H1 (cell line): ENCODE measurements around the gene LRRC41. TPM values are rescaled to one million over a fixed set of nuclear protein-coding genes. Genes with fewer than 3 reads are reported as not detected.

Experiments
- CHD1 ChIP-seq: IDR thresholded peaks from 2 replicates; pipeline ENCODE4 v1.6.1; 2012; ENCODE audit warnings: low read depth, low read length, improper control_type of control experiment
- CTBP2 ChIP-seq: IDR thresholded peaks from 2 replicates; pipeline ENCODE4 v1.7.0; 2011; ENCODE audit warnings: borderline replicate concordance, mild to moderate bottlenecking, moderate library complexity, mixed read lengths, low read length; ENCODE audit not compliant: insufficient read depth, insufficient read length
- EP300 ChIP-seq, 2 experiments: IDR thresholded peaks; 1 replicate in 1 of 2; 2 replicates in 1 of 2; pipeline ENCODE4 v1.6.1; 2011 to 2012; ENCODE audit warnings: low read depth in 2 of 2, low read length in 2 of 2, mild to moderate bottlenecking in 2 of 2, borderline replicate concordance in 1 of 2, inconsistent platforms in 1 of 2, moderate library complexity in 1 of 2
- FOSL1 ChIP-seq: IDR thresholded peaks from 2 replicates; pipeline ENCODE4 v1.6.1; 2011; ENCODE audit warnings: mild to moderate bottlenecking, low read depth, low read length, moderate library complexity; ENCODE audit not compliant: insufficient read depth
- GTF2F1 ChIP-seq: IDR thresholded peaks from 2 replicates; pipeline ENCODE4 v1.6.1; 2012; ENCODE audit warnings: low read depth, low read length, improper control_type of control experiment, borderline replicate concordance
- HDAC2 ChIP-seq, 2 experiments: fragments of 300-600 bp in 1 of 2; sonication (generic) in 1 of 2; IDR thresholded peaks; 2 replicates each; pipeline ENCODE4 v1.6.1; 2011 to 2012; ENCODE audit warnings: low read depth in 2 of 2, low read length in 2 of 2, mild to moderate bottlenecking in 2 of 2, moderate library complexity in 2 of 2, borderline replicate concordance in 1 of 2, inconsistent platforms in 1 of 2
- JUN ChIP-seq: IDR thresholded peaks from 2 replicates; pipeline ENCODE4 v1.6.1; 2011; ENCODE audit warnings: low read depth, mild to moderate bottlenecking, improper control_type of control experiment, low read length
- PHF8 ChIP-seq: fragments of 200-600 bp; sonication (generic); conservative IDR thresholded peaks from 2 replicates; pipeline ENCODE4 v1.7.1; 2012; ENCODE audit warnings: low read depth, mild to moderate bottlenecking, inconsistent platforms, low read length, moderate library complexity
- POLR2A ChIP-seq, 2 experiments: IDR thresholded peaks; 1 replicate in 1 of 2; 2 replicates in 1 of 2; pipeline ENCODE4 v1.6.1; 2011; ENCODE audit warnings: low read depth in 2 of 2, low read length in 2 of 2, mild to moderate bottlenecking in 2 of 2; ENCODE audit errors: control extremely low read depth in 1 of 2
- RBBP5 ChIP-seq: IDR thresholded peaks from 2 replicates; pipeline ENCODE4 v1.7.1; 2012; ENCODE audit warnings: low read depth, mild to moderate bottlenecking, inconsistent platforms, low read length, moderate library complexity, borderline replicate concordance
- RFX5 ChIP-seq: IDR thresholded peaks from 2 replicates; pipeline ENCODE4 v1.6.1; 2011; ENCODE audit warnings: low read depth, low read length, improper control_type of control experiment, borderline replicate concordance
- RNF2 ChIP-seq: fragments of 200-900, 300-1000 bp; sonication (generic); IDR thresholded peaks from 2 replicates; pipeline ENCODE4 v1.7.1; 2016; ENCODE audit warnings: borderline replicate concordance, low read depth, mild to moderate bottlenecking, antibody characterized with exemption, low read length; ENCODE audit not compliant: poor library complexity, severe bottlenecking; ENCODE audit errors: missing control alignments
- SRF ChIP-seq: IDR thresholded peaks from 2 replicates; pipeline ENCODE4 v1.6.1; 2011; ENCODE audit warnings: mild to moderate bottlenecking, low read depth, low read length, moderate library complexity
- SUZ12 ChIP-seq: fragments of 200-600 bp; sonication (generic); IDR thresholded peaks from 2 replicates; pipeline ENCODE4 v1.6.1; 2012; ENCODE audit warnings: mild to moderate bottlenecking, inconsistent platforms, low read length, moderate library complexity, mixed read lengths
- TAF1 ChIP-seq: IDR thresholded peaks from 2 replicates; pipeline ENCODE4 v1.6.1; 2011; ENCODE audit warnings: mild to moderate bottlenecking, low read depth, low read length
- TEAD4 ChIP-seq: IDR thresholded peaks from 2 replicates; pipeline ENCODE4 v1.6.1; 2012; ENCODE audit warnings: low read depth, low read length, inconsistent platforms, mixed read lengths
- YY1 ChIP-seq: IDR thresholded peaks from 2 replicates; pipeline ENCODE4 v1.6.1; 2011; ENCODE audit warnings: low read depth, mild to moderate bottlenecking, low read length
- ZNF274 ChIP-seq: IDR thresholded peaks from 2 replicates; pipeline ENCODE4 v1.7.0; 2012; ENCODE audit warnings: low read length, borderline replicate concordance; ENCODE audit errors: extremely low read depth
- polyA plus RNA-seq, 7 experiments: library from polyadenylated mRNA; depleted of rRNA in 3 of 7; stranded (reverse) in 5 of 7; unstranded in 2 of 7; fragments of >200 nt in 5 of 7; fragments of 200-250 nt in 2 of 7; gene quantifications; 1 replicate in 5 of 7; 2 replicates in 1 of 7; 4 replicates in 1 of 7; pipeline versions ENCODE4 v1.2.1 to v1.2.3, GENCODE V29; 2011 to 2013; ENCODE audit warnings: missing spikeins in 2 of 7, mixed read lengths in 2 of 7
- total RNA-seq: library from RNA; stranded (reverse); fragmentation: NEBNext Ultra II Directional; extraction: Animal tissue kit (Norgen Biotek cat#: 25700); gene quantifications from 2 replicates; pipeline ENCODE4 v1.2.1, GENCODE V29; 2021
- TF ChIP-seq, protein P1 (sequence below): IDR thresholded peaks from 2 replicates; pipeline ENCODE4 v1.6.1; 2012; ENCODE audit warnings: low read length, inconsistent platforms
- TF ChIP-seq, protein P2 (sequence below): IDR thresholded peaks from 2 replicates; pipeline ENCODE4 v1.6.1; 2011; ENCODE audit warnings: low read depth, mild to moderate bottlenecking, low read length; ENCODE audit not compliant: insufficient read depth

LRRC41 gene
- total and polyA plus RNA-seq, 2 of the 8 experiments (the other 6 are each of a cell fraction or from before 2014, with no cell fraction given), result 36.8 to 51.2 TPM

DNA sequence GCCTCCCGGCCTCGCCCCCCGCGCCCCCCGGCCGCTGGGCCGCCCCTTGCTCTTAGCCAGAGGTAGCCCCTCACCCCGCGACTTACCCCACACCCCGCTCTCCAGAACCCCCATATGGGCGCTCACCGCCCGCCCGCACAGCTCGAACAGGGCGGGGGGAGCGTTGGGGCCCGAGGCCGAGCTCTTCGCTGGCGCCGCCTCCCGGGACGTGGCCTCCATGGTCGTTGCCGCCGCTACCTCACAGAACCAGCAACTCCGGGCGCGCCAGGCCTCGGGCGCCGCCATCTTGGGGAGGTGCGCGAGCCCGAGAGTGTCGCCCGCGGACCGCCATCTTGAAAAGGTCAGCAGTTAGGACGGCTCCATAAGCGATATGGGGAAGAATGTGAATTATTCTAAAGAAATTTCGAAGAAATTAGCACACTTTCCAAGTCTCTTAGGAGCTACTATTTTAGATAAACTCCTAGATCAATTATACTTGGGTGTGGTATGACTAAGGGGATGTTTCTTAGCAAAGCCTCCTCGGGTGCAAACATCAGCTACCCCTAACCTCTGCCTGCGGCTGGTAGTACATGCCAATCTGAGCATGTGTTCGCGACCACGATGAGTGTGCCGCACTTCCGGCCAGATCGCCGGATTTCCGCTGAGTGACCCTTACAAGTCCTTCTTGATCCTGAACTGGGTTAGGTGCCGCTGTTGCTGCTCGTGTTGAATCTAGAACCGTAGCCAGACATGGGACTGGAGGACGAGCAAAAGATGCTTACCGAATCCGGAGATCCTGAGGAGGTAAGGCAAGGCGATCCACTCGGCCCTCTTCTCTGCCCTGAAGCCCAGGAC is at the start of gene LRRC41, which contains the start of gene UQCRH (continued):
- TF ChIP-seq GTF2F1 (0 out of 2 replicates have a peak, but pooled peaks have one; percentile 26), HDAC2 (IDR thresholded peaks at IDR 0.05; ENCODE audit: borderline replicate concordance in 1 of 2, low read depth in 2 of 2, low read length in 2 of 2) (no peak), FOSL1 (no peak), JUN (no peak), RNF2 (no peak), TEAD4 (no peak), YY1 (peak; percentile 100), CHD1 (peak; percentile 95), POLR2A (IDR thresholded peaks at IDR 0.05; ENCODE audit: control extremely low read depth in 1 of 2, low read depth in 2 of 2, low read length in 2 of 2) (peak; percentile 62 to 94), SUZ12 (no peak), EP300 (IDR thresholded peaks at IDR 0.05; ENCODE audit: borderline replicate concordance in 1 of 2, low read depth in 2 of 2, low read length in 2 of 2) (peak in 1 of 2 experiments; percentile 99; a peak in 2 of 3 replicates), SRF (no peak), PHF8 (peak; percentile 73), RFX5 (no peak), ZNF274 (no peak), CTBP2 (no peak), TAF1 (peak; percentile 97), RBBP5 (0 out of 2 replicates have a peak, but pooled peaks have one; percentile 31)
- TF ChIP-seq, protein P1, sequence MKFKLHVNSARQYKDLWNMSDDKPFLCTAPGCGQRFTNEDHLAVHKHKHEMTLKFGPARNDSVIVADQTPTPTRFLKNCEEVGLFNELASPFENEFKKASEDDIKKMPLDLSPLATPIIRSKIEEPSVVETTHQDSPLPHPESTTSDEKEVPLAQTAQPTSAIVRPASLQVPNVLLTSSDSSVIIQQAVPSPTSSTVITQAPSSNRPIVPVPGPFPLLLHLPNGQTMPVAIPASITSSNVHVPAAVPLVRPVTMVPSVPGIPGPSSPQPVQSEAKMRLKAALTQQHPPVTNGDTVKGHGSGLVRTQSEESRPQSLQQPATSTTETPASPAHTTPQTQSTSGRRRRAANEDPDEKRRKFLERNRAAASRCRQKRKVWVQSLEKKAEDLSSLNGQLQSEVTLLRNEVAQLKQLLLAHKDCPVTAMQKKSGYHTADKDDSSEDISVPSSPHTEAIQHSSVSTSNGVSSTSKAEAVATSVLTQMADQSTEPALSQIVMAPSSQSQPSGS, result no peak
- TF ChIP-seq, protein P2, sequence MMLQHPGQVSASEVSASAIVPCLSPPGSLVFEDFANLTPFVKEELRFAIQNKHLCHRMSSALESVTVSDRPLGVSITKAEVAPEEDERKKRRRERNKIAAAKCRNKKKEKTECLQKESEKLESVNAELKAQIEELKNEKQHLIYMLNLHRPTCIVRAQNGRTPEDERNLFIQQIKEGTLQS, result no peak
